CD14-positive monocyte (primary cell): ENCODE data around the gene CEP78. TPM values are rescaled to one million over a fixed set of nuclear protein-coding genes. Genes with fewer than 3 reads are reported as not detected.

Experiments
- DNase-seq, 3 donors: peaks; one replicate each; pipeline ENCODE4 v3.0.0-alpha.2; 2011 to 2022
- H2AFZ ChIP-seq: 2 replicates; pipeline ENCODE4 v1.6.0; 2012; ENCODE audit warnings: mild to moderate bottlenecking, low read depth, low read length, inconsistent platforms; ENCODE audit not compliant: insufficient read depth, poor library complexity, severe bottlenecking
- H3K27ac ChIP-seq, 2 donors: 1 replicate in 1 of 2; 2 replicates in 1 of 2; pipeline ENCODE4 v1.5.1; 2012 to 2013; ENCODE audit warnings: low read length in 2 of 2, control low read depth in 1 of 2, inconsistent platforms in 1 of 2, low read depth in 1 of 2, mild to moderate bottlenecking in 1 of 2
- H3K27me3 ChIP-seq, 2 donors: one replicate each; pipeline versions ENCODE4 v1.6.0 to v1.6.1; 2011 to 2013; ENCODE audit warnings: low read length in 2 of 2; ENCODE audit not compliant: control insufficient read depth in 2 of 2, insufficient read depth in 2 of 2
- H3K36me3 ChIP-seq, 2 donors: replicated peaks in 1 of 2; 1 replicate in 1 of 2; 2 replicates in 1 of 2; pipeline versions ENCODE4 v1.5.1 to v1.6.1; 2012 to 2013; ENCODE audit warnings: low read length in 2 of 2, control low read depth in 1 of 2, inconsistent platforms in 1 of 2, mild to moderate bottlenecking in 1 of 2; ENCODE audit not compliant: insufficient read depth in 2 of 2, control insufficient read depth in 1 of 2
- H3K4me1 ChIP-seq, 2 donors: 1 replicate in 1 of 2; 2 replicates in 1 of 2; pipeline versions ENCODE4 v1.5.1 to v1.6.1; 2012 to 2013; ENCODE audit warnings: low read length in 2 of 2, control low read depth in 1 of 2, inconsistent platforms in 1 of 2, mild to moderate bottlenecking in 1 of 2, moderate library complexity in 1 of 2; ENCODE audit not compliant: insufficient read depth in 2 of 2, control insufficient read depth in 1 of 2
- H3K4me2 ChIP-seq: replicated peaks from 2 replicates; pipeline ENCODE3; 2012; ENCODE audit warnings: low read length, moderate library complexity, mild to moderate bottlenecking; ENCODE audit not compliant: poor library complexity, severe bottlenecking; ENCODE audit errors: extremely low read depth
- H3K4me3 ChIP-seq, 3 experiments: fragments of 200-600 bp in 1 of 3; sonication (generic) in 1 of 3; replicated peaks in 1 of 3; 1 replicate in 2 of 3; 2 replicates in 1 of 3; pipeline ENCODE4 v1.5.1; 2011 to 2013; ENCODE audit warnings: low read length in 3 of 3, mild to moderate bottlenecking in 3 of 3, control low read depth in 2 of 3, low read depth in 2 of 3, inconsistent platforms in 1 of 3, moderate library complexity in 1 of 3
- H3K79me2 ChIP-seq: 2 replicates; pipeline ENCODE4 v1.6.0; 2012; ENCODE audit warnings: mild to moderate bottlenecking, control low read depth, inconsistent platforms, low read length, moderate library complexity; ENCODE audit not compliant: insufficient read depth
- H3K9ac ChIP-seq: 2 replicates; pipeline ENCODE4 v1.6.0; 2017; ENCODE audit warnings: low read length, mild to moderate bottlenecking; ENCODE audit not compliant: insufficient read depth, poor library complexity, severe bottlenecking
- H3K9me3 ChIP-seq, 2 donors: replicated peaks in 1 of 2; 1 replicate in 1 of 2; 2 replicates in 1 of 2; pipeline versions ENCODE4 v1.5.1 to v1.6.1; 2012 to 2013; ENCODE audit warnings: low read length in 2 of 2, control low read depth in 1 of 2; ENCODE audit not compliant: control insufficient read depth in 1 of 2, insufficient read depth in 1 of 2
- H4K20me1 ChIP-seq: 2 replicates; pipeline ENCODE4 v1.6.0; 2012; ENCODE audit warnings: mild to moderate bottlenecking, low read length, control low read depth, moderate library complexity; ENCODE audit not compliant: insufficient read depth
- H3K27ac Mint-ChIP-seq, 7 donors: one replicate each; pipeline ENCODE4 v1.8.0; 2020; ENCODE audit warnings: mild to moderate bottlenecking in 7 of 7, mixed read lengths in 7 of 7, moderate library complexity in 6 of 7, inconsistent platforms in 2 of 7
- H3K27me3 Mint-ChIP-seq, 3 donors: one replicate each; pipeline ENCODE4 v1.8.0; 2021 to 2022; ENCODE audit warnings: low read depth in 3 of 3, mild to moderate bottlenecking in 3 of 3, mixed read lengths in 3 of 3, moderate library complexity in 3 of 3, inconsistent platforms in 1 of 3
- H3K36me3 Mint-ChIP-seq, 2 donors: one replicate each; pipeline ENCODE4 v1.8.0; 2020; ENCODE audit warnings: mixed read lengths in 2 of 2, inconsistent platforms in 1 of 2, mild to moderate bottlenecking in 1 of 2
- H3K4me1 Mint-ChIP-seq: one replicate; pipeline ENCODE4 v1.8.0; 2020; ENCODE audit warnings: mild to moderate bottlenecking, mixed read lengths
- H3K4me3 Mint-ChIP-seq, 2 donors: one replicate each; pipeline ENCODE4 v1.8.0; 2020; ENCODE audit warnings: mild to moderate bottlenecking in 2 of 2, mixed read lengths in 2 of 2, moderate library complexity in 1 of 2
- H3K9me3 Mint-ChIP-seq, 7 donors: one replicate each; pipeline ENCODE4 v1.8.0; 2020 to 2022; ENCODE audit warnings: mixed read lengths in 7 of 7, mild to moderate bottlenecking in 6 of 7, moderate library complexity in 6 of 7, inconsistent platforms in 2 of 7
- CTCF ChIP-seq: fragments of 200-600 bp; IDR thresholded peaks from one replicate; pipeline ENCODE4 v1.8.0; 2022; ENCODE audit warnings: antibody characterized with exemption, mild to moderate bottlenecking
- WGBS: methylation state at CpG from one replicate; pipeline ENCODE4 v1.1.5; 2013; ENCODE audit warnings: missing lambda C conversion rate; ENCODE audit not compliant: insufficient coverage; 5-methylcytosine and 5-hydroxymethylcytosine counted together
- intact Hi-C, 2 donors: fragments of 100-400 bp; cut with micrococcal nuclease; formaldehyde crosslinking; loops; one replicate each; pipeline versions ENCODE4 v1.15.0 to v1.15.1; 2023
- polyA minus RNA-seq: library from RNA; depleted of rRNA, polyadenylated mRNA; stranded (reverse); fragments of >200 nt; gene quantifications from 2 replicates; pipeline ENCODE4 v1.2.3, GENCODE V29; 2012
- polyA plus RNA-seq, 3 donors: library from polyadenylated mRNA; depleted of rRNA in 1 of 3; unstranded in 2 of 3; stranded (reverse) in 1 of 3; fragments of 300-500 nt in 2 of 3; fragments of >200 nt in 1 of 3; fragmentation: Illumina TruSeq in 2 of 3; gene quantifications; 1 replicate in 2 of 3; 2 replicates in 1 of 3; pipeline ENCODE4 v1.2.3, GENCODE V29; 2012 to 2021
- total RNA-seq, 12 experiments: library from RNA in 1 of 12; stranded (reverse) in 1 of 12; fragments of 120-200 nt in 1 of 12; gene quantifications; one replicate each; pipeline ENCODE4 v1.2.4 and lab custom pipeline; 2013 to 2026; ENCODE audit warnings: mixed read lengths in 6 of 12, inconsistent platforms in 1 of 12

CEP78 gene
- 5.2 TPM for total RNA-seq (2013)
- polyA plus RNA-seq (1 to 10 TPM; 1.7 to 3.3 (median 2.5) TPM), polyA minus RNA-seq (1.7 and 6.3 TPM in 2 replicates), total RNA-seq (lab: John Stamatoyannopoulos, UW) (1.9 to 18.0 (median 7.5) reads per million in 11 experiments)

- peak within 1 kb of the TSS; percentile 83 to 93 (median 92) for H3K27ac Mint-ChIP-seq
- H3K27me3 Mint-ChIP-seq: peaks cover 0 to 2% (median 0%) of the 10 kb centered on the region in 3 donors
- peaks cover 13% of the 10 kb centered on the region for H3K79me2 ChIP-seq
- peaks cover 30% of the 10 kb centered on the region for H3K4me1 Mint-ChIP-seq
- H3K9me3 Mint-ChIP-seq: peaks cover 0 to 2% (median 0%) of the 10 kb centered on the region in 7 donors
- H3K4me3 ChIP-seq: peak within 1 kb of the TSS; percentile 78 to 96 (median 91)
- H3K4me2 ChIP-seq: peak within 1 kb of the TSS; percentile 81
- peak within 1 kb of the TSS; percentile 68 for H3K9ac ChIP-seq
- under 1% methylated on average over 87 of the region's 87 CpGs for WGBS
- H3K27me3 ChIP-seq: no peaks in the 10 kb centered on the region
- peaks cover 0 to 13% of the 10 kb centered on the region in 2 donors for H3K36me3 ChIP-seq
- no peaks in the 10 kb centered on the region for H4K20me1 ChIP-seq
- peaks cover 5 to 13% of the 10 kb centered on the region in 2 donors for H3K36me3 Mint-ChIP-seq
- H3K4me1 ChIP-seq: peaks cover 9 to 15% of the 10 kb centered on the region in 2 donors
- intact Hi-C loops: no loop called here
- H3K9me3 ChIP-seq: no peaks in the 10 kb centered on the region
- DNase-seq: peak; percentile 60 to 78 (median 76)
- peak within 1 kb of the TSS; percentile 44 to 81 for H3K27ac ChIP-seq
- H2AFZ ChIP-seq: peak within 1 kb of the TSS; percentile 88
- no peak for TF ChIP-seq CTCF
- peak within 1 kb of the TSS; percentile 95 to 99 for H3K4me3 Mint-ChIP-seq
These were observed at the start of gene CEP78 for GRCh38 chr9:78235762-78236550. Gene CEP78, plus strand, starts transcription at chr9:78236075. Its CDS starts 276 bp downstream, at chr9:78236351.

- no peak for TF ChIP-seq CTCF
- peaks cover 35 to 36% of the 10 kb centered on the region in 2 donors for H3K4me1 ChIP-seq
- H2AFZ ChIP-seq: peak overlapping the region; percentile 26
- DNase-seq: peak; percentile 36 to 58 (median 48)
- peak overlapping the region in 1 of 3 experiments; percentile 18 for H3K4me3 ChIP-seq
- peaks cover 34% of the 10 kb centered on the region for H3K4me1 Mint-ChIP-seq
- peaks cover 0 to 2% (median 0%) of the 10 kb centered on the region in 7 donors for H3K9me3 Mint-ChIP-seq
- H3K79me2 ChIP-seq: no peaks in the 10 kb centered on the region
- no peaks in the 10 kb centered on the region for H4K20me1 ChIP-seq
- H3K27ac Mint-ChIP-seq: peak overlapping the region; percentile 78 to 94 (median 92)
- H3K4me3 Mint-ChIP-seq: peak overlapping the region; percentile 40 to 65
- no peak overlapping the region for H3K9ac ChIP-seq
- H3K9me3 ChIP-seq: no peaks in the 10 kb centered on the region
- H3K4me2 ChIP-seq: peak overlapping the region; percentile 15
- no CpG with 5 or more reads among the region's 5 CpGs for WGBS
- H3K27me3 Mint-ChIP-seq: no peaks in the 10 kb centered on the region
- no peaks in the 10 kb centered on the region for H3K36me3 ChIP-seq
- no peaks in the 10 kb centered on the region for H3K36me3 Mint-ChIP-seq
- intact Hi-C loops: no loop called here
- H3K27me3 ChIP-seq: no peaks in the 10 kb centered on the region
- H3K27ac ChIP-seq: peak overlapping the region; percentile 46 to 77
These were observed 48.0 kb upstream of the CEP78 start for GRCh38 chr9:78187763-78188484.
